ENCODE measurements around the gene TLE2.

TLE2 gene

GRCh38 chr19:3029065-3029923 lies at the start of gene TLE2:
Gene TLE2 (minus strand): TSS chr19:3029280. CDS start chr19:3028904, 376 bp downstream.
- no peak for DNase-seq

GRCh38 chr19:3075605-3076431 lies 46.7 kb upstream of the TLE2 start:
- DNase-seq = peak; percentile 36

- no peak for DNase-seq
Observed at GRCh38 chr19:3073931-3074595, 45.0 kb upstream of the TLE2 start.

GRCh38 chr19:3073159-3073563 lies 44.1 kb upstream of the TLE2 start:
- DNase-seq = peak; percentile 99

- no peak for DNase-seq
Observed at GRCh38 chr19:3071768-3072167, 42.7 kb upstream of the TLE2 start.

- DNase-seq = peak; percentile 69
Observed at GRCh38 chr19:3068071-3068470, 39.0 kb upstream of the TLE2 start.

GRCh38 chr19:3067563-3067962 lies 38.5 kb upstream of the TLE2 start:
- DNase-seq = no peak

- no peak for DNase-seq
Observed at GRCh38 chr19:3066482-3067049, 37.5 kb upstream of the TLE2 start.

GRCh38 chr19:3065675-3066357 lies 36.7 kb upstream of the TLE2 start:
- DNase-seq = peak; percentile 85

- no peak for DNase-seq
Observed at GRCh38 chr19:3064011-3064330, 34.9 kb upstream of the TLE2 start.

- peak; percentile 43 for DNase-seq
Observed at GRCh38 chr19:3062165-3063105, 33.4 kb upstream of the TLE2 start, which contains the start of gene TLE5. Gene TLE5 (minus strand): TSS chr19:3062495. CDS start chr19:3062200, 295 bp downstream.

- no peak for DNase-seq
Observed at GRCh38 chr19:3061182-3062161, 32.4 kb upstream of the TLE2 start.

- DNase-seq = no peak
Observed at GRCh38 chr19:3060857-3061181, 31.7 kb upstream of the TLE2 start.

GRCh38 chr19:3059653-3060052 lies 30.6 kb upstream of the TLE2 start:
- DNase-seq = no peak

GRCh38 chr19:3058821-3059314 lies 29.8 kb upstream of the TLE2 start:
- DNase-seq = no peak

GRCh38 chr19:3058009-3058820 lies 29.1 kb upstream of the TLE2 start:
- no peak for DNase-seq

GRCh38 chr19:3057275-3057714 lies 28.2 kb upstream of the TLE2 start:
- peak; percentile 56 for DNase-seq

- peak; percentile 60 for DNase-seq
Observed at GRCh38 chr19:3056417-3057088, 27.5 kb upstream of the TLE2 start.
